Measurements from ENCODE around the gene PMIS2. TPM values are rescaled to one million over a fixed set of nuclear protein-coding genes. Genes with fewer than 3 reads are reported as not detected.

PMIS2 gene
- total RNA-seq, 1 donor from 2014 or later: not detected

GRCh38 chr19:35636651-35637050, 50.7 kb downstream of the PMIS2 start:
- Histone ChIP-seq H3K4me3 (no peak overlapping the region), H3K9me3 (no peaks in the 10 kb centered on the region), H3K4me1 (peaks cover 0 to under 1% of the 10 kb centered on the region in 2 donors), H3K27ac (no peak overlapping the region), H3K27me3 (no peaks in the 10 kb centered on the region), H3K36me3 (peaks cover 62 to 66% of the 10 kb centered on the region in 2 donors)
- TF ChIP-seq, protein P1, sequence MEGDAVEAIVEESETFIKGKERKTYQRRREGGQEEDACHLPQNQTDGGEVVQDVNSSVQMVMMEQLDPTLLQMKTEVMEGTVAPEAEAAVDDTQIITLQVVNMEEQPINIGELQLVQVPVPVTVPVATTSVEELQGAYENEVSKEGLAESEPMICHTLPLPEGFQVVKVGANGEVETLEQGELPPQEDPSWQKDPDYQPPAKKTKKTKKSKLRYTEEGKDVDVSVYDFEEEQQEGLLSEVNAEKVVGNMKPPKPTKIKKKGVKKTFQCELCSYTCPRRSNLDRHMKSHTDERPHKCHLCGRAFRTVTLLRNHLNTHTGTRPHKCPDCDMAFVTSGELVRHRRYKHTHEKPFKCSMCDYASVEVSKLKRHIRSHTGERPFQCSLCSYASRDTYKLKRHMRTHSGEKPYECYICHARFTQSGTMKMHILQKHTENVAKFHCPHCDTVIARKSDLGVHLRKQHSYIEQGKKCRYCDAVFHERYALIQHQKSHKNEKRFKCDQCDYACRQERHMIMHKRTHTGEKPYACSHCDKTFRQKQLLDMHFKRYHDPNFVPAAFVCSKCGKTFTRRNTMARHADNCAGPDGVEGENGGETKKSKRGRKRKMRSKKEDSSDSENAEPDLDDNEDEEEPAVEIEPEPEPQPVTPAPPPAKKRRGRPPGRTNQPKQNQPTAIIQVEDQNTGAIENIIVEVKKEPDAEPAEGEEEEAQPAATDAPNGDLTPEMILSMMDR (IDR thresholded peaks at IDR 0.05): no peak
- intact Hi-C loops (cut with DNase I): no loop called here
- DNase-seq (ENCODE audit: low spot score in 2 of 2): no peak

Other genes with a start within 250 kb of the PMIS2 start
- not detected for gene FFAR1, start 238.3 kb upstream of the PMIS2 start, total RNA-seq
- gene FFAR3, start 227.7 kb upstream of the PMIS2 start, total RNA-seq: not detected
- gene GPR42, start 215.1 kb upstream of the PMIS2 start, total RNA-seq: not detected
- gene FFAR2, start 137.9 kb upstream of the PMIS2 start, total RNA-seq: not detected
- gene KRTDAP, start 95.7 kb upstream of the PMIS2 start, total RNA-seq: not detected
- gene DMKN, start 72.5 kb upstream of the PMIS2 start, total RNA-seq: 1.7 TPM
- gene SBSN, start 57.9 kb upstream of the PMIS2 start, total RNA-seq: not detected
- gene GAPDHS, start 52.7 kb upstream of the PMIS2 start, total RNA-seq: not detected
- 99.7 TPM for gene TMEM147, start 40.5 kb upstream of the PMIS2 start, total RNA-seq
- not detected for gene ATP4A, start 22.5 kb upstream of the PMIS2 start, total RNA-seq
- gene HAUS5, start 26.6 kb downstream of the PMIS2 start, total RNA-seq: 1.9 TPM
- 69.0 TPM for gene RBM42, start 42.9 kb downstream of the PMIS2 start, total RNA-seq
- gene ETV2, start 55.6 kb downstream of the PMIS2 start, total RNA-seq: 4.8 TPM
- 301 TPM for gene COX6B1, start 62.1 kb downstream of the PMIS2 start, total RNA-seq
- not detected for gene UPK1A, start 80.3 kb downstream of the PMIS2 start, total RNA-seq
- gene ZBTB32, start 118.4 kb downstream of the PMIS2 start, total RNA-seq: not detected
- 25.5 TPM for gene KMT2B, start 131.8 kb downstream of the PMIS2 start, total RNA-seq
- not detected for gene IGFLR1, start 156.3 kb downstream of the PMIS2 start, total RNA-seq
- gene U2AF1L4, start 159.2 kb downstream of the PMIS2 start, total RNA-seq: not detected
- 110 TPM for gene PSENEN, start 159.5 kb downstream of the PMIS2 start, total RNA-seq
- 29.9 TPM for gene LIN37, start 162.4 kb downstream of the PMIS2 start, total RNA-seq
- 265 TPM for gene HSPB6, start 170.9 kb downstream of the PMIS2 start, total RNA-seq
- gene PROSER3, start 172.0 kb downstream of the PMIS2 start, total RNA-seq: 6.5 TPM
- 8.7 TPM for gene ARHGAP33, start 189.4 kb downstream of the PMIS2 start, total RNA-seq
- gene PRODH2, start 226.7 kb downstream of the PMIS2 start, total RNA-seq: not detected

All from ascending aorta (tissue), 2 donors.